ENCODE measurements around the gene SCAPER. TPM values are rescaled to one million over a fixed set of nuclear protein-coding genes. Genes with fewer than 3 reads are reported as not detected.

The SCAPER gene
- total and polyA plus RNA-seq, 8 donors = 3.0 to 23.8 (median 14.2) TPM

DNA sequence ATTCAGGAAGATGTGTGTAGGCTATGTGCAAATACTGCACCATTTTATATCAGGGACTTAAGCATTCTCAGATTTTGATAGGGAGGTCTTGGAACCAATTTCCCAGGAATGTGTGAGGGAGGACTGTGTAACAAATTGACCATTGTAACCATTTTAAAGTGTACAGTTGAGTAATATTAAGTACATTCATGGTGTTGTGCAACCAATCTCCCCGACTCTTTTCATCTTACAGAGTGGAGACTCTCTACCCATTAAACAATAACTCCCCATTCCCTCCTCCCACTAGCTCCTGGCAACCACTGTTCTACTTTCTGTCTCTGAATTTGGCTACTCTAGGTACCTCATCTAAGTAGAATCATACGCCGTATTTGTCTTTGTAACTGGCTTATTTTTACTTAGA, 31.5 kb upstream of the SCAPER start:
- Histone ChIP-seq H3K36me3 (peaks cover 3 to 6% (median 3%) of the 10 kb centered on the region in 3 donors), H3K4me1 (peaks cover 0 to 10% (median 5%) of the 10 kb centered on the region in 3 donors), H3K9me3 (no peaks in the 10 kb centered on the region), H3K4me3 (no peak overlapping the region), H3K27ac (no peak overlapping the region), H3K27me3 (no peaks in the 10 kb centered on the region)
- DNase-seq = no peak
- intact Hi-C loops (cut with DNase I) = no loop called here
- 83 to 86% methylated on average over 3 of the region's 3 CpGs for WGBS, 2 donors
- TF ChIP-seq, protein P1, sequence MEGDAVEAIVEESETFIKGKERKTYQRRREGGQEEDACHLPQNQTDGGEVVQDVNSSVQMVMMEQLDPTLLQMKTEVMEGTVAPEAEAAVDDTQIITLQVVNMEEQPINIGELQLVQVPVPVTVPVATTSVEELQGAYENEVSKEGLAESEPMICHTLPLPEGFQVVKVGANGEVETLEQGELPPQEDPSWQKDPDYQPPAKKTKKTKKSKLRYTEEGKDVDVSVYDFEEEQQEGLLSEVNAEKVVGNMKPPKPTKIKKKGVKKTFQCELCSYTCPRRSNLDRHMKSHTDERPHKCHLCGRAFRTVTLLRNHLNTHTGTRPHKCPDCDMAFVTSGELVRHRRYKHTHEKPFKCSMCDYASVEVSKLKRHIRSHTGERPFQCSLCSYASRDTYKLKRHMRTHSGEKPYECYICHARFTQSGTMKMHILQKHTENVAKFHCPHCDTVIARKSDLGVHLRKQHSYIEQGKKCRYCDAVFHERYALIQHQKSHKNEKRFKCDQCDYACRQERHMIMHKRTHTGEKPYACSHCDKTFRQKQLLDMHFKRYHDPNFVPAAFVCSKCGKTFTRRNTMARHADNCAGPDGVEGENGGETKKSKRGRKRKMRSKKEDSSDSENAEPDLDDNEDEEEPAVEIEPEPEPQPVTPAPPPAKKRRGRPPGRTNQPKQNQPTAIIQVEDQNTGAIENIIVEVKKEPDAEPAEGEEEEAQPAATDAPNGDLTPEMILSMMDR (IDR thresholded peaks at IDR 0.05) = no peak
- FAIRE-seq = no peak
- no peak for ATAC-seq

DNA sequence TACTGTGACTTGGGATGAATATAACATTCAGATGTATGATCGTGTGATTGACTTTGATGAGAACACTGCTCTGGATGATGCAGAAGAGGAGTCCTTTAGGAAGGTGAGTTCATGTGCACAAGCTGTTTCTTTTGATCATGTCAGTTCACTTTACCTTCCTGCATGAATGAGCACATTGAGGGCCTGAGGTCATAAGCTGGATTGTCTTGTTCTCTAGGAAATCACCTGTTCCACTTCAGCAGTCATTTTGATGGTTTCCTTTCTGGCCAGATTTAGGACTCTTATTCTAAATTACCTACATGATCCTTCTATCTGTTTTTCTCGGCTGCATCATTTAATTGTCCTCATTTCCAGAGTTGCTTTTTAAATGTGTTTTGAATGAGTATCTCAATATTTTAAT, 30.5 kb upstream of the SCAPER start:
- intact Hi-C loops (cut with DNase I) = no loop called here
- DNase-seq = no peak
- Histone ChIP-seq H3K4me1 (peaks cover 0 to 10% (median 7%) of the 10 kb centered on the region in 3 donors), H3K4me3 (no peak overlapping the region), H3K36me3 (peaks cover 3 to 6% (median 3%) of the 10 kb centered on the region in 3 donors), H3K9me3 (no peaks in the 10 kb centered on the region), H3K27ac (no peak overlapping the region), H3K27me3 (no peaks in the 10 kb centered on the region)
- no peak for ATAC-seq
- no peak for FAIRE-seq
- TF ChIP-seq, protein P1 (IDR thresholded peaks at IDR 0.05) = no peak
- 95% methylated on average over 2 of the region's 2 CpGs for WGBS, 2 donors

DNA sequence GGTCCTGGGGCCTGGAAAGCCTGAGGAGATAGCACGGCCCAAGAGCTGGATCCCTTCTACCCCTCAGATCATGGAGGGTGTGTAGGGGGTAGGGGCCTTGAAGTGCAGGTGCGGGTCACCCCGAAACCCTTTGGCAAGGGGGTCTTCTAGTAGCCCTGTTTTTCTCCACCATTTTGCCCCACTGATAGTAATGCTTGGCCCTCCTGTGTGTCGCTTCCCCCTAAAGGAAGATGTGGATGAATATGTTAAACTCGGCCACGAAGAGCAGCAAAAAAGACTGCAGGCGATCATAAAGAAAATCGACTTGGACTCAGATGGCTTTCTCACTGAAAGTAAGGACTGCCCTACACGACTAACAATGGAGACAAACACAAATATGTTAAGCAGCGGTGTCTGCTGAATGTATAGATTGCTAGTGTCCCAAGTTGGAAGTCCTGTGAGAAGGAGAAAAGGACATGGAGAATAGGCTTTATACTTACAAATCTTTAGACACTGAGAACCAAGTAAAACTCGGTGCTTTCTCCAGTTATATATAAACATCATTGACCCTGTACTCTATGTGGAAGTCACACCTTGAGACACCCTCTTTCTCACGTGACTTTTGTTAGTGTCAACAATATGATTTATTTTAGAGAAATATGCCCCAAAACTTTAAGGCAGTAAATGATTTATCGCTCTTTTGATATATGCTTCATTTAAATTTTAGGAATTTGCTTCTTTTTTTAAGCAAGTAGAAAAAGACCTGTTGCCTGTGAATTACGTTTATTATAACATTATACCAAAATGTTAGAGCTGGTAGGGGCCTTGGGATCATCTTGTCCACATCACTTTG, 27.2 kb upstream of the SCAPER start:
- Histone ChIP-seq H3K4me3 (peak overlapping the region; percentile 65 to 79 (median 72)), H3K27me3 (no peaks in the 10 kb centered on the region), H3K36me3 (peaks cover 0 to 6% (median 3%) of the 10 kb centered on the region in 3 donors), H3K27ac (peak overlapping the region; percentile 39 to 76 (median 75)), H3K4me1 (peaks cover 0 to 10% (median 7%) of the 10 kb centered on the region in 3 donors), H3K9me3 (no peaks in the 10 kb centered on the region)
- ATAC-seq (no peak), FAIRE-seq (no peak), DNase-seq (no peak)
- 15 to 17% methylated on average over 14 of the region's 14 CpGs for WGBS, 2 donors
- TF ChIP-seq, protein P1 (IDR thresholded peaks at IDR 0.05) = no peak
- intact Hi-C loops (cut with DNase I) = no loop called here

DNA sequence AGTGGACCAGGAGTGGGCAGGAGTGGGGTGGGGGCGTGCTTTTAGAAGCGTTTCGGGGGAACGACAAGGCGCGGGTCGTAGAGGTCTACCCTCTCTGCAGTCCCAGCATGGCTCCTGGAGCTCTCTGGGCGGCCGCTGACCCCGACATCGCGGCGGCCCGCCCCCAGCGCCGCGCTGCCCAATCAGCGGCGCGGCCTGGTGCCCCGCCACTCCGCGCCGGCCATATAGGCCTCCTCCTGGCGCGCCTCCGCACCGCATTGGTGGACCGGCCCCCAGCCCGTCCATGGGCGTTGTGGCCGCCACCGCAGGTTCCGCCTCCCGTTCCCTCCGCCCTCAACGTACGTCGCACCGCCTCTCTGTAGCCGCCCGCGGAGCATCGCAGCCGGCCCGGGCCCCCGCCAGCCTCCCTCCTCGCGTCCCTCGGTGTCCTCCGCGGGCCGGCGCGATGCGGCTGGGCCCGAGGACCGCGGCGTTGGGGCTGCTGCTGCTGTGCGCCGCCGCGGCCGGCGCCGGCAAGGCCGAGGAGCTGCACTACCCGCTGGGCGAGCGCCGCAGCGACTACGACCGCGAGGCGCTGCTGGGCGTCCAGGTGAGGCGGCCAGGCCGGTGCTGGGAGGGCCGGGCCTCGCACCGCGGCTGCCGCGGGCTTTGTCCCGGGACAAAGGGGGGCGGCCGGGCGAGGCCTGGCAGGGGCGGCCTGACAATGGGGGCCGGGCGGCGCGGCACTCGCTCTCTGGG, 26.4 kb upstream of the SCAPER start, which contains the start of gene RCN2:
TSS of gene RCN2 (plus strand) at position 353 of the 738 bp plus-strand sequence. CDS start at position 446, 93 bp downstream.
- no peak for FAIRE-seq
- intact Hi-C loops (cut with DNase I) = no loop called here

More for the DNA sequence above, 26.4 kb upstream of the SCAPER start, which contains the start of gene RCN2:
- 0% methylated on average over 73 to 96 of the region's 96 CpGs for WGBS, 2 donors
- Histone ChIP-seq H3K36me3 (peaks cover 0 to 6% (median 3%) of the 10 kb centered on the region in 3 donors), H3K27me3 (no peaks in the 10 kb centered on the region), H3K27ac (peak within 1 kb of the TSS; percentile 39 to 76 (median 75)), H3K4me3 (peak within 1 kb of the TSS; percentile 65 to 79 (median 72)), H3K9me3 (no peaks in the 10 kb centered on the region), H3K4me1 (peaks cover 0 to 10% (median 7%) of the 10 kb centered on the region in 3 donors)
- TF ChIP-seq, protein P1 (IDR thresholded peaks at IDR 0.05) = no peak
- ATAC-seq = peak; percentile 99 to 100 (median 100)
- peak; percentile 94 to 98 (median 96) for DNase-seq
